Neural progenitor cell (in vitro differentiated cells): ENCODE measurements around the gene RASSF5. TPM values are rescaled to one million over a fixed set of nuclear protein-coding genes. Genes with fewer than 3 reads are reported as not detected.

Source experiments
- DNase-seq: peaks from one replicate; pipeline ENCODE4 v3.0.0-alpha.2; 2016; ENCODE audit warnings: low spot score
- H2AFZ ChIP-seq: fragments of 200-600 bp; sonication (generic); replicated peaks from 2 replicates; pipeline ENCODE4 v1.6.1; 2016; ENCODE audit warnings: antibody characterized with exemption
- H3F3A ChIP-seq: fragments of 200-600 bp; sonication (generic); 2 replicates; pipeline ENCODE4 v1.6.1; 2016; ENCODE audit warnings: antibody characterized with exemption, low read depth
- H3K27ac ChIP-seq: fragments of 200-600 bp; sonication (generic); 2 replicates; pipeline ENCODE4 v1.5.1; 2016; ENCODE audit warnings: mild to moderate bottlenecking
- H3K27me3 ChIP-seq: fragments of 200-600 bp; sonication (generic); 2 replicates; pipeline ENCODE4 v1.6.1; 2016; ENCODE audit warnings: mild to moderate bottlenecking, moderate library complexity
- H3K36me3 ChIP-seq: fragments of 200-600 bp; sonication (generic); 2 replicates; pipeline ENCODE4 v1.5.1; 2016
- H3K4me1 ChIP-seq: fragments of 200-600 bp; sonication (generic); 2 replicates; pipeline ENCODE4 v1.6.1; 2016; ENCODE audit warnings: mixed run types
- H3K4me2 ChIP-seq: fragments of 200-600 bp; sonication (generic); 2 replicates; pipeline ENCODE4 v1.6.1; 2016
- H3K4me3 ChIP-seq: fragments of 200-600 bp; sonication (generic); 2 replicates; pipeline ENCODE4 v1.5.1; 2016
- H3K79me2 ChIP-seq: fragments of 200-600 bp; sonication (generic); 2 replicates; pipeline ENCODE4 v1.6.1; 2016; ENCODE audit warnings: low read depth
- H3K9ac ChIP-seq: fragments of 200-600 bp; sonication (generic); 2 replicates; pipeline ENCODE4 v1.6.1; 2016
- H3K9me3 ChIP-seq: fragments of 200-600 bp; sonication (generic); 2 replicates; pipeline ENCODE4 v1.5.1; 2016; ENCODE audit warnings: low read depth
- H4K20me1 ChIP-seq: fragments of 200-600 bp; sonication (generic); 2 replicates; pipeline ENCODE4 v1.6.1; 2016; ENCODE audit warnings: low read depth
- H3K27ac Mint-ChIP-seq: 3 replicates; pipeline ENCODE4 v1.8.0; 2021; ENCODE audit warnings: mixed read lengths
- H3K27me3 Mint-ChIP-seq: 2 replicates; pipeline ENCODE4 v1.8.0; 2022; ENCODE audit warnings: low read depth, mild to moderate bottlenecking, inconsistent platforms, moderate library complexity, mixed read lengths; ENCODE audit not compliant: insufficient read depth
- H3K36me3 Mint-ChIP-seq: 3 replicates; pipeline ENCODE4 v1.8.0; 2021; ENCODE audit warnings: mixed read lengths
- H3K4me1 Mint-ChIP-seq: 3 replicates; pipeline ENCODE4 v1.8.0; 2021; ENCODE audit warnings: mixed read lengths
- H3K4me3 Mint-ChIP-seq: 3 replicates; pipeline ENCODE4 v1.8.0; 2021; ENCODE audit warnings: mild to moderate bottlenecking, moderate library complexity, mixed read lengths
- H3K9me3 Mint-ChIP-seq: 3 replicates; pipeline ENCODE4 v1.8.0; 2020; ENCODE audit warnings: mixed read lengths
- EZH2 ChIP-seq: fragments of 200-600 bp; sonication (generic); IDR thresholded peaks from 2 replicates; pipeline ENCODE4 v1.6.1; 2017; ENCODE audit warnings: antibody characterized with exemption, mild to moderate bottlenecking, moderate library complexity
- EZH2phosphoT487 ChIP-seq: fragments of 200-600 bp; sonication (generic); IDR thresholded peaks from 2 replicates; pipeline ENCODE4 v1.6.1; 2017; ENCODE audit warnings: antibody characterized with exemption
- total RNA-seq: library from RNA; depleted of rRNA; stranded (reverse); fragments of >200 nt; gene quantifications from 2 replicates; pipeline ENCODE4 v1.2.3, GENCODE V29; 2015; ENCODE audit warnings: low replicate concordance
- TF ChIP-seq, protein P1 (sequence below): fragments of 200-600 bp; sonication (generic); IDR thresholded peaks from 2 replicates; pipeline ENCODE4 v1.5.1; 2017; ENCODE audit warnings: antibody characterized with exemption, mild to moderate bottlenecking

RASSF5 gene
- total RNA-seq, 1 donor from 2014 or later: 0.43 TPM

DNA sequence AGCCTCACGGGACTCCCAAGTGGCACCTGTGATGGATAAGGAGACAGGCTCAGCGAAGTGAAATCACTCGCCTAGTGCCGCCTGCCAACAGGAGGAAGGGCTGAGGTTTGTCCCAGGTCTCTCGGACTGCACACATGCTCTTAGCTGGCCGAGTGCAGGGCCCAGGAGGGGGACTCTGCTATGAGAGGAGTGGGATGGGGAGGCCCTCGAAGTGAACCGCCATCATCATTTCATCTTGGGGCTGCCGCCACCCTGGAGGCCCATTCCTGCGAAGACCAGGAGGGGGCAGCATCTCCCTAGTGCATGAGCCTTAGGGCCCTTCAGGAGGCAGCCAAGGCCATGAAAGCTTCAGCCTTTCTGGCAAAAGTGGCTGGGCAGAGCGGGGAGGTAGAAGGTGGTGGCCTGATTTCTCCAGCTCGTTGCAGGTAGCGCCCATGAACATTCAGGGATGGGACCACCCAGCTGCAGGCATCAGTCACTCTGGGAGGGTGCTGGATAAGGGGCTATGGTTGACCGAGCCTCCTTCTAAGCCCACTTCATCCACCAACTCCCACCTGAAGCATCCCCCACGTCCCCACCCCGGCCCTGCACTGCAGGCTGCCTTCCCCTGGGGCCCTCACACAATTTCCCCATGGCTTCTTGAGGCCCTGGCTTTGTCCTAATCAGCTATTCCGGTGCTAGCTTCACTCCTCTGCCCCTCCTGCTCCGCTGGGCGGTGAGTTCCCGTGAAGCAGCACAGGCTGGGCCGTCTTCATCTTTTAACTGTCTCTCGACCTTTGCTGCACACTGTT, 17.2 kb upstream of the RASSF5 start:
- H2AFZ ChIP-seq: peak overlapping the region; percentile 91
- no peak overlapping the region for H3K4me3 ChIP-seq
- peaks cover 1% of the 10 kb centered on the region for H3K36me3 Mint-ChIP-seq
- no peaks in the 10 kb centered on the region for H3K4me1 ChIP-seq
- H3K27ac ChIP-seq: no peak overlapping the region
- peak overlapping the region; percentile 23 for H3K27ac Mint-ChIP-seq
- no peaks in the 10 kb centered on the region for H3K36me3 ChIP-seq
- peaks cover 3% of the 10 kb centered on the region for H3K27me3 Mint-ChIP-seq
- peak; percentile 87 for DNase-seq
- no peaks in the 10 kb centered on the region for H3K79me2 ChIP-seq
- H3K9me3 Mint-ChIP-seq: no peaks in the 10 kb centered on the region
- H3K4me3 Mint-ChIP-seq: no peak overlapping the region
- H3K9ac ChIP-seq: no peak overlapping the region
- TF ChIP-seq, protein P1, sequence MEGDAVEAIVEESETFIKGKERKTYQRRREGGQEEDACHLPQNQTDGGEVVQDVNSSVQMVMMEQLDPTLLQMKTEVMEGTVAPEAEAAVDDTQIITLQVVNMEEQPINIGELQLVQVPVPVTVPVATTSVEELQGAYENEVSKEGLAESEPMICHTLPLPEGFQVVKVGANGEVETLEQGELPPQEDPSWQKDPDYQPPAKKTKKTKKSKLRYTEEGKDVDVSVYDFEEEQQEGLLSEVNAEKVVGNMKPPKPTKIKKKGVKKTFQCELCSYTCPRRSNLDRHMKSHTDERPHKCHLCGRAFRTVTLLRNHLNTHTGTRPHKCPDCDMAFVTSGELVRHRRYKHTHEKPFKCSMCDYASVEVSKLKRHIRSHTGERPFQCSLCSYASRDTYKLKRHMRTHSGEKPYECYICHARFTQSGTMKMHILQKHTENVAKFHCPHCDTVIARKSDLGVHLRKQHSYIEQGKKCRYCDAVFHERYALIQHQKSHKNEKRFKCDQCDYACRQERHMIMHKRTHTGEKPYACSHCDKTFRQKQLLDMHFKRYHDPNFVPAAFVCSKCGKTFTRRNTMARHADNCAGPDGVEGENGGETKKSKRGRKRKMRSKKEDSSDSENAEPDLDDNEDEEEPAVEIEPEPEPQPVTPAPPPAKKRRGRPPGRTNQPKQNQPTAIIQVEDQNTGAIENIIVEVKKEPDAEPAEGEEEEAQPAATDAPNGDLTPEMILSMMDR: peak; percentile 95
- no peak for TF ChIP-seq EZH2phosphoT487
- H4K20me1 ChIP-seq: no peaks in the 10 kb centered on the region
- no peaks in the 10 kb centered on the region for H3K9me3 ChIP-seq
- peaks cover 4% of the 10 kb centered on the region for H3F3A ChIP-seq
- no peaks in the 10 kb centered on the region for H3K27me3 ChIP-seq
- H3K4me2 ChIP-seq: no peak overlapping the region
- H3K4me1 Mint-ChIP-seq: peaks cover 7% of the 10 kb centered on the region

DNA sequence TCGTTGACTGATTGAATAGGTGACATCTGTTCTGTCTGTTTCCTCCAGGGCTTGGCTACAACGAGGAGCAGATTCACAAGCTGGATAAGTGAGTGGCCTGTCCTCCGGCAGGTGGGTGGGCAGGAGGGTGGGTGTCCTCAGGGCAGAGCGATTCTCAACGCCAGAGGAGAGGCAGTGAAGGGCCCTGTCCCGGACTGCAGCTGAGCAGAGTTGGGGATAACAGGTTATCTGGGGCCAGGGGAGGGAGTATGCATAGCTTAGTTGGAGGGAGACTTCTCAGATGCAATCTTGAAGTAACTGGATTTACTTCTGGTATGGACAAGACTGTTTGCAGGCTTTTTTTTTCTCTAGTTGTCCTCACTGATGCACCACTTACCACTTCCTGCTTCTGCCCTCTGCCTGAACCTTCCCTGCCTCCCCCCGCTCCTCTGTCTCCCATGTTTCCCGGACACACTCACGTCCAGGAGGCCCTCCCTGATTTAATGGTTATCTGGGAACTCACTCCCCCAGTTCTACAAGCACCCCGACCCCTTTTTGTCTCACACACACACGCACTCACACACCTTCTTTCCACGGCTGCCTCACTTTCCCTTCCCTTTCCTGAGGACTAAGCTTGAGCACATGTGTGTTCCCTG, 16.4 kb upstream of the RASSF5 start:
- H3K9ac ChIP-seq: no peak overlapping the region
- H3K4me2 ChIP-seq: no peak overlapping the region
- H3K27me3 ChIP-seq: no peaks in the 10 kb centered on the region
- H3K4me1 ChIP-seq: no peaks in the 10 kb centered on the region
- H3K9me3 Mint-ChIP-seq: no peaks in the 10 kb centered on the region
- no peak overlapping the region for H3K4me3 ChIP-seq
- peaks cover 3% of the 10 kb centered on the region for H3K27me3 Mint-ChIP-seq
- H3K4me3 Mint-ChIP-seq: no peak overlapping the region
- no peak overlapping the region for H3K27ac ChIP-seq
- H2AFZ ChIP-seq: no peak overlapping the region
- no peak for DNase-seq
- H3K27ac Mint-ChIP-seq: peak overlapping the region; percentile 23
- H4K20me1 ChIP-seq: no peaks in the 10 kb centered on the region
- no peaks in the 10 kb centered on the region for H3K9me3 ChIP-seq
- peaks cover 4% of the 10 kb centered on the region for H3F3A ChIP-seq
- TF ChIP-seq EZH2 (no peak), EZH2phosphoT487 (no peak)
- TF ChIP-seq, protein P1: no peak
- H3K79me2 ChIP-seq: no peaks in the 10 kb centered on the region
- peaks cover 7% of the 10 kb centered on the region for H3K4me1 Mint-ChIP-seq
- peaks cover 1% of the 10 kb centered on the region for H3K36me3 Mint-ChIP-seq
- no peaks in the 10 kb centered on the region for H3K36me3 ChIP-seq

DNA sequence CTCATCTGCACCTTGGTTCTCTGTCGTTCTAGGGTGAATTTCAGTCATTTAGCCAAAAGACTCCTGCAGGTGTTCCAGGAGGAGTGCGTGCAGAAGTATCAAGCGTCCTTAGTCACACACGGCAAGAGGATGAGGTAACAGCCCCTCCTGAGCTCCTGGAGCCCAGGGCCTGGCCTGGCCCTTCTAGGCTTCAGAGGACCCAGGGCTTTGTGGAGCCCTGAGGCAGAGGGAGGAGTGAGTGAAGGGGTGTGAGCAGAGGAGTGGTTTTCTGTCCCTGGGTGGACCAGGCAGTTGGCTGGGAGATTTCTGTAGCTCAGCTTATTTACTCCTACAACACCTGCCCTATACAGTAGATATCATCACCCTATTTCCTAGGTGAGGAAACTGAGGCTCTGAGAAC, 15.7 kb upstream of the RASSF5 start:
- Histone ChIP-seq H3K9me3 (no peaks in the 10 kb centered on the region), H3K27me3 (no peaks in the 10 kb centered on the region), H3K4me1 (no peaks in the 10 kb centered on the region), H4K20me1 (no peaks in the 10 kb centered on the region), H3F3A (peaks cover 4% of the 10 kb centered on the region), H3K27ac (no peak overlapping the region), H3K79me2 (no peaks in the 10 kb centered on the region), H3K9ac (no peak overlapping the region), H3K4me2 (no peak overlapping the region), H2AFZ (no peak overlapping the region), H3K4me3 (no peak overlapping the region), H3K36me3 (no peaks in the 10 kb centered on the region)
- TF ChIP-seq, protein P1: no peak
- no peak for TF ChIP-seq EZH2
- TF ChIP-seq EZH2phosphoT487: no peak
- Mint-ChIP-seq H3K4me3 (no peak overlapping the region), H3K36me3 (peaks cover 1% of the 10 kb centered on the region), H3K4me1 (peaks cover 7% of the 10 kb centered on the region), H3K27me3 (peaks cover 3% of the 10 kb centered on the region), H3K9me3 (no peaks in the 10 kb centered on the region), H3K27ac (peak overlapping the region; percentile 7)
- DNase-seq: no peak
